ENCODE data around the gene SLC27A1. TPM values are rescaled to one million over a fixed set of nuclear protein-coding genes. Genes with fewer than 3 reads are reported as not detected.

Gene SLC27A1
- total RNA-seq, 4 donors from 2014 or later: 25.3 to 53.4 (median 39.5) TPM

DNA sequence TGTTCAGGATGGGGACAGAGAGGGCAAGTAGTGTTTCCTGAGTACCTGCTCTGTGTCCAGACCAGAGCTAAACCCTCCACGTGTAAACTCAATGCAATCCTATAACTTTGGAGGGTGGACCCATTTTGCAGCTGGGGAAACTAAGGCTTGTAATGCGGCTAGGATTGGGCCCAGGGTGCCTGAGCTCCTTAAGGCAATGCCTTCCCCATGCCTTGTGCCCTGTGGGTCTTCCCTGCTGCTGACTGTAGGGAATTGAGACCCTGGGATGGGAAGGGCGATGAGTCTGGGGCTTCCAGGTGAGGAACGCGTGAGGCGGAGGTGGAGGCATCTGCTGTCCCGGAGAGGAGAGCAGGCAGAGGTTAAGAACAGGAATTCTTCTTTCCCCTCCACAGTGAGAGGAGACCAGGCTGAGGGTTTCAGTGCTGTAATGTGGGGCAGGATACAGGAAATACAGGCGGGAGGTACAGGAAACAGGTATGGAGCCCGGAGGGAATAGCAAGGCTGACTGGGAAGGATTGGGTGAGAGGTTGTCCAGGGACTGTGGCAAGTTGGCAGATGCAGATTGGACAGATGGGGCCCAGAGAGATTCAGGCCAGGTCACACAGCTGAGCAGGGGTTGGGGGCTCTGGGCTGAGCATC is 19.2 kb downstream of the SLC27A1 start:
- Histone ChIP-seq H3K9me3 (no peaks in the 10 kb centered on the region), H3K4me1 (peaks cover 32% of the 10 kb centered on the region), H3K4me3 (no peak overlapping the region), H3K27ac (peak overlapping the region; percentile 2), H3K27me3 (no peaks in the 10 kb centered on the region), H3K36me3 (peaks cover 12% of the 10 kb centered on the region)
- no peak for TF ChIP-seq POLR2AphosphoS5 (IDR thresholded peaks at IDR 0.05)
- TF ChIP-seq, protein P1, sequence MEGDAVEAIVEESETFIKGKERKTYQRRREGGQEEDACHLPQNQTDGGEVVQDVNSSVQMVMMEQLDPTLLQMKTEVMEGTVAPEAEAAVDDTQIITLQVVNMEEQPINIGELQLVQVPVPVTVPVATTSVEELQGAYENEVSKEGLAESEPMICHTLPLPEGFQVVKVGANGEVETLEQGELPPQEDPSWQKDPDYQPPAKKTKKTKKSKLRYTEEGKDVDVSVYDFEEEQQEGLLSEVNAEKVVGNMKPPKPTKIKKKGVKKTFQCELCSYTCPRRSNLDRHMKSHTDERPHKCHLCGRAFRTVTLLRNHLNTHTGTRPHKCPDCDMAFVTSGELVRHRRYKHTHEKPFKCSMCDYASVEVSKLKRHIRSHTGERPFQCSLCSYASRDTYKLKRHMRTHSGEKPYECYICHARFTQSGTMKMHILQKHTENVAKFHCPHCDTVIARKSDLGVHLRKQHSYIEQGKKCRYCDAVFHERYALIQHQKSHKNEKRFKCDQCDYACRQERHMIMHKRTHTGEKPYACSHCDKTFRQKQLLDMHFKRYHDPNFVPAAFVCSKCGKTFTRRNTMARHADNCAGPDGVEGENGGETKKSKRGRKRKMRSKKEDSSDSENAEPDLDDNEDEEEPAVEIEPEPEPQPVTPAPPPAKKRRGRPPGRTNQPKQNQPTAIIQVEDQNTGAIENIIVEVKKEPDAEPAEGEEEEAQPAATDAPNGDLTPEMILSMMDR (IDR thresholded peaks at IDR 0.05): no peak
- no peak for TF ChIP-seq POLR2A (IDR thresholded peaks at IDR 0.05)
- TF ChIP-seq EP300 (IDR thresholded peaks at IDR 0.05): no peak
- no peak for DNase-seq (ENCODE audit: low spot score in 2 of 2)
- WGBS: 77% methylated on average over 9 of the region's 9 CpGs

DNA sequence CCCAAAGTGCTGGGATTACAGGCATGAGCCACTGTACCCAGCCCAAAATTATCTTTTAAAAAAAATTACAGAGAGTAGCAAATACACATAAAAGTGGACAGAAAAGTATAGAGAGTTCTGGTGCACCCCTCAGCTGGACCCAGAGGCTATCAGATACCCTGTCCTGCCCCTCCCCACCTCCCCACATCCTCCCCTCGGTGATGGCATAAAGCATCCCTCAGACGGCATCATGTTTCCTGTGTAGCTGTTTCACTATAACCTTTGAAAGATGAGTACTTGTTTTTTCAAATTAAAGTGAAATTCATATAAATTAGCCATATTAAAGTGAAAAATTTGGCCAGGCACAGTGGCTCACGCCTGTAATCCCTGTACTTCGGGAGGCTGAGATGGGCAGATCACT is 20.1 kb downstream of the SLC27A1 start:
- TF ChIP-seq, protein P1 (IDR thresholded peaks at IDR 0.05): no peak
- no peak for TF ChIP-seq POLR2AphosphoS5 (IDR thresholded peaks at IDR 0.05)
- no peak for TF ChIP-seq EP300 (IDR thresholded peaks at IDR 0.05)
- no peak for TF ChIP-seq POLR2A (IDR thresholded peaks at IDR 0.05)
- no peak for DNase-seq (ENCODE audit: low spot score in 2 of 2)
- 66% methylated on average over 4 of the region's 4 CpGs for WGBS
- Histone ChIP-seq H3K27me3 (no peaks in the 10 kb centered on the region), H3K4me3 (no peak overlapping the region), H3K4me1 (peaks cover 32% of the 10 kb centered on the region), H3K9me3 (no peaks in the 10 kb centered on the region), H3K36me3 (peaks cover 12% of the 10 kb centered on the region), H3K27ac (no peak overlapping the region)

DNA sequence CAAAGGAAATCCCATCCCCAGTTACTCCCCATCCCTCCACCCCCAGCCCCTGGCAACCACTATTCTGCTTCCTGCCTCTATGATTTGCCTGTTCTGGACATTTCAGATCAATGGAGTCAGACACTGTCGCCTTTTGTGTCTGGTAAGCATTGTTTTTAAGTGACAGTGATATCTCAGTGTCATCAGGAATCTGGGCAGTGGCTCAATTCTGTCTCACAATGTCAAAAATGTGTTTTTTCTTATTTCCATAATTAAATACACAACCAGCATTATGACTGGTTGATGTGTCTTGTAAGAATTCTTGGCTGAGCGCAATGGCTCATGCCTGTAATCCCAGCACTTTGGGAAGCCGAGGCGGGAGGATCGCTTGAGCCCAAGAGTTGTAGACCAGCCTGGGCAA is 21.0 kb downstream of the SLC27A1 start:
- no peaks in the 10 kb centered on the region for H3K9me3 ChIP-seq
- TF ChIP-seq, protein P1 (IDR thresholded peaks at IDR 0.05): no peak
- TF ChIP-seq POLR2A (IDR thresholded peaks at IDR 0.05) (no peak), EP300 (IDR thresholded peaks at IDR 0.05) (no peak), POLR2AphosphoS5 (IDR thresholded peaks at IDR 0.05) (no peak)
- no peaks in the 10 kb centered on the region for H3K27me3 ChIP-seq
- no peak for DNase-seq (ENCODE audit: low spot score in 2 of 2)
- no peak overlapping the region for H3K4me3 ChIP-seq
- 74% methylated on average over 5 of the region's 5 CpGs for WGBS
- peaks cover 12% of the 10 kb centered on the region for H3K36me3 ChIP-seq
- H3K4me1 ChIP-seq: peaks cover 37% of the 10 kb centered on the region
- no peak overlapping the region for H3K27ac ChIP-seq

DNA sequence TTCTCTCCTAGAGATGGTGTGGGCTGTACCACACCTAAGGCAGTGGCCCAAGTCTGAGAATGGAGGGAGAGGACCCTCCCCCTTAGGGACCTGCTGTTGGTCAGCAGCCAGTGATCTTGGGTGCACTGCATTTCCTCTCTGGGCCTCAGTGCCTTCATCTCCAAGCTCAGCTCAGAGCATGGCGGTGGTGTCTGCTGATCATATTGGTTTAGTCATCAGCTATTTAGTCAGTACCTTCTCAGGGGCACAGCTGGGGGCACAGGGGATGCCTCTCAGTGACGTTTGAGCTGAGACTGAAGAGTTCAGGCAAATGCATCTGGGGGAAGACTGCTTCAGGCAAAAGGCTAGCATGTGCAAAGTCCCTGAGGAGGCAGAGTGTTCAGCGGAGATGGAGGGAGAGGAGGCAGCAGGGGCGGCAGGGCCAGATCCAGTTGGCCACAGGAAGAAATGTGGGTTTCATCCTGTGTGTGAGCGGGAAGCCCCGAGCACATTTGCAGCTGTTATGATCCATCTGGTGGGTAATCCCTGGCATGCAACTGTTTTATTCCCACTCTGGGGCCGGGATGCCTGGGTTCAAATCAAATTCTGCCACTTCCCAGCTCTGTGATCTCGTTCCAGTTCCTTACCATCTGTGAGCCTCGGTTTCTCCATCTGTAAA is 25.4 kb downstream of the SLC27A1 start:
- TF ChIP-seq, protein P1 (IDR thresholded peaks at IDR 0.05): no peak
- TF ChIP-seq POLR2AphosphoS5 (IDR thresholded peaks at IDR 0.05) (no peak), EP300 (IDR thresholded peaks at IDR 0.05) (no peak), POLR2A (IDR thresholded peaks at IDR 0.05) (no peak)
- peaks cover 17% of the 10 kb centered on the region for H3K36me3 ChIP-seq
- H3K27me3 ChIP-seq: no peaks in the 10 kb centered on the region
- DNase-seq (ENCODE audit: low spot score in 2 of 2): no peak
- peaks cover 23% of the 10 kb centered on the region for H3K4me1 ChIP-seq
- no peak overlapping the region for H3K27ac ChIP-seq
- WGBS: 60% methylated on average over 8 of the region's 9 CpGs
- H3K4me3 ChIP-seq: no peak overlapping the region
- no peaks in the 10 kb centered on the region for H3K9me3 ChIP-seq

DNA sequence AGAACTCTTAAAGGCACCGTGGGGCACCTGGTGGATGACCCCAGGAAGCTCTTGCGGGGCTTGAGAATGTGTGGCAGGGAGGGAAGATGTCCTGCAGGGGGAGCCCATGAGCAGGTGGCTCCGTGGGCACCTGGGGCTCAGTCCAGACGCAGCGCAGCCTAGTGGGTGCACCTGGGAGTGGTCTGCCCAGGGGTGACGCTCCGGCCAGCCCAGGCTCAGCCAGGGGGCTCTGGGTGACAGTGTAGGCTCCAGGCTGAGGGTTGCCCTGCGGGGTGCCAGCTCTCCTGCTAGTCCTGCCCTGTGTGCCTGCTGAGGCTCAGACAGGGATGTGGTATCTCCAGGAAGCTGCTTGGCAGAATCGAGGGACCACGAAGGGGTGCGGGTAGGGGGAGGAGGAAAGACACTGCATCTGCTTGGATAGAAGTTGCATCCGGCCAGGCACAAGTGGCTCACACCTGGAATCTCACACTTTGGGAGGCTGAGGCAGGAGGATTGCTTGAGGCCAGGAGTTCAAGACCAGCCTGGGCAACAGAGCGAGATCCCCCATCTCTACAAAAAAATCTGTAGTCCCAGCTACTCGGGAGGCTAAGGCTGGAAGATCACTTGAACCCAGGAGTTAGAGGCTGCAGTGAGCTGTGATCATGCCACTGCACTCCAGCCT is 26.1 kb downstream of the SLC27A1 start:
- TF ChIP-seq POLR2AphosphoS5 (IDR thresholded peaks at IDR 0.05) (no peak), EP300 (IDR thresholded peaks at IDR 0.05) (no peak), POLR2A (IDR thresholded peaks at IDR 0.05) (no peak)
- TF ChIP-seq, protein P1 (IDR thresholded peaks at IDR 0.05): peak; percentile 75 to 93
- Histone ChIP-seq H3K9me3 (no peaks in the 10 kb centered on the region), H3K27ac (no peak overlapping the region), H3K4me1 (peaks cover 19% of the 10 kb centered on the region), H3K4me3 (no peak overlapping the region), H3K36me3 (peaks cover 24% of the 10 kb centered on the region), H3K27me3 (no peaks in the 10 kb centered on the region)
- peak in 1 of 2 donors; percentile 85 for DNase-seq (ENCODE audit: low spot score in 2 of 2)
- WGBS: 56% methylated on average over 7 of the region's 14 CpGs

All from suprapubic skin (tissue), 4 donors.